A172 (cell line): Measurements from ENCODE around the gene BCL2L11. TPM values are rescaled to one million over a fixed set of nuclear protein-coding genes. Genes with fewer than 3 reads are reported as not detected.

Experiments
- DNase-seq: peaks from one replicate; pipeline ENCODE4 v3.0.0-alpha.2; 2015; ENCODE audit warnings: low spot score
- total RNA-seq: library from RNA; depleted of rRNA; stranded (reverse); fragments of >200 nt; shearing (Covaris generic); gene quantifications from 2 replicates; pipeline ENCODE4 v1.2.3, GENCODE V29; 2014

The BCL2L11 gene
- total RNA-seq, 1 experiment from 2014 or later, result 9.3 TPM

DNA sequence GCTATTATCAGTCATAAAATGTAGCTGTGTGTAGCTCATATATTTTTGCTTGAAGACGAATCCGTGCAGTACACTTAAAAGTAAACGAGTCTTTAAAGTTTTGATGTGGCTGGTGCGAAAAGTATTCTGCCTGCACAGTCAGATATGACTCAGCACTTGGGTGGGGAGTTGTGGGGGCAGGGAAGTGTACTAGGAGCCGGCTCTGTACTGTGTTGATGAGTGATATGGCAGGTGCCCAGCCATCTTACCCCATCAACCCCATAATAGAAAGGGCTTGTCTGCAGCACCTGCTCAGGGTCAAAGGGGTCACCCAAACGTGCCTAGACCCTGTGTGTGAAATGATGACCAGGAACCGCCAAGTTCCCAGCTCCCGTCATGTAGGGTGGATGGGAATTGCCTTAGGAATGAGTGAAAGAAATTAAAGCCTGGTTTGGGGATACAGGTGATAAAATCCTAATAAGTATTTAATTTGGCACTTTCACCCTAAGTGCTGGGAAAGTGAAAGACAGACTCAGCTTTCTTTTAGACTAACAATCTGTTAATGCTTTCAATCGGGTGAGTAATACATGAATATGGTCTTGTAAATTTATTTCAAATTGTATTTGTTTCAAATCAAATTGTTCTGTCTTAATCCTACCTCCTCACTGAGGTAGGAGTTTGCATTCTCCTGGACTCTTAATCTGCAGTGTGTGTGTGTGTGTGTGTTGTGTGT, 48.0 kb downstream of the BCL2L11 start:
- DNase-seq, result peak; percentile 83

GRCh38 chr2:111169268-111169667, 48.6 kb downstream of the BCL2L11 start:
- no peak for DNase-seq

DNA sequence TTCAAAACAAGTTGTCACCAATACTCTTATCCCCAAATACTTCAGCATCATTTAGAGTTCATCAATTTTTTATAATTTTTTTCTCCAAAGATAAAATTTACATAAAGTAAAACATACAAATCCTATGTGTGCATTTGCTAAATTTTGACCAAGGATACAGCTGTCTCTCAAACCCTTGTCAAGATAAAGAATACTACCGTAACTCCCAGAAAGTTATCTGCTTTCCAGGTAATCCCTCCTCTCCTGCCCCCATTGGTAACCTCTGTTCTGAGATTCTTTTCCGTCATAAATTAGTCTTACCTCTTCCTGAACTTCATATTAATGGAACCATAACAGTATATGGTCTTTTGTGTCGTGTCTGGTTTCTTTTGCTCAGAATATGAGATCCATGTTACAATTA, 49.2 kb downstream of the BCL2L11 start:
- no peak for DNase-seq

GRCh38 chr2:111171337-111171930, 50.7 kb downstream of the BCL2L11 start:
- DNase-seq, result no peak

DNA sequence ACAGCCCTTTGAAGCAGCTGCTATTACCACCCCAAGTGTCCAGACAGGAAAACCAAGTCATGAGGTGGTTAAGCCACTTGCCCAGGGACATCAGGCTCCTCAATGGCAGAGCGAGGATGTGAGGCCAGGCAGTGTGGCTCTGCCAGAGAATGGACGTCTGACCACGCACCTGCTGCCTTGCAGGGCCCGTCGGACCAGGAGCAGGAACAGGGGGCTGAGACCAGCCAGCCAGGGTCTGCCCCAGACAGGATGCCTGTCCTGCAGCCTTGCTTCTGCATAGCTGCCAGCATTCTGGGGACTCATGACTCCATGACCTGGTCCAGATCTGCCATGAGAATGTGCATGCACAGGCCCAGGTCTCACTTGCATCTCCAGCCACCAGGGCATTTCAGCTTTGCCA, 52.0 kb downstream of the BCL2L11 start:
- DNase-seq, result no peak

DNA sequence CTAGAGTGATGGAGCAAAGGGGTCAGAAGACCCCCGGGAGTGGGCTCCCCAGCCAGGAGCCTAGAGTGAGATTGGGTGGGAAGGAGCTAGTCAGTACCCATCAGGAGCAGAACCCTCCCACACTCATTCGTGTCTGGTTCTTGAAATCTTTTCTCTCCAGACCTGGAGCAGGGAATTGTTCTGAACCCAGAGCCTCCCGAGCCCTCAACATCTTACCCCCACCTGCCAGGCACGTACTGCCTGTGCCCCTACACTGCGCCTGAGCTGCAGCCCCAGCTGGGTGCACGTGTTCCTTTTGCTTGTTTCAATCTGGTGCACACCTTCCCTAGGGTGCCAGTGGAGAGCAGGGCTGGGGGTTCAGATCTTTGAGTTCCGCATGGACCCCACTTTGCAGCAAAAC, 52.6 kb downstream of the BCL2L11 start:
- DNase-seq, result no peak

DNA sequence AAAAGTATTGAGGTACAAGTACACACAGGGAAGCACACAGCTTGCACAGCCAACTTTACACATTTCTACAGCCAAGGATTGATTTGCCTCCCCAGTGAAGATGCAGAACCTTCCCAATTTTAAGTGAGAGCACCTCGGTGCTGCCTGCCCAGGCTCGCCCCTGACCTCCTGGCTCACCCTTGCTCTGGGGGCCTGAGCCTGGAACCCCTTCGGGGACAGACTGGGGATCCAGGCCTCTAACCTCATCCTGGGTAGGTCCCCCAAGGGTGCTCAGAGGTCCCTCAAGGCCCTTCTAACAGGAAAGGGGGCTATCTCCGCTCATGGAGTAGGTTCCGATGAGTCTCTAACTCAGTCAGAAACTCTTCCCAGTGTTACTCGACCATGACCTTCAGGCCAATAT, 53.1 kb downstream of the BCL2L11 start:
- DNase-seq, result no peak

DNA sequence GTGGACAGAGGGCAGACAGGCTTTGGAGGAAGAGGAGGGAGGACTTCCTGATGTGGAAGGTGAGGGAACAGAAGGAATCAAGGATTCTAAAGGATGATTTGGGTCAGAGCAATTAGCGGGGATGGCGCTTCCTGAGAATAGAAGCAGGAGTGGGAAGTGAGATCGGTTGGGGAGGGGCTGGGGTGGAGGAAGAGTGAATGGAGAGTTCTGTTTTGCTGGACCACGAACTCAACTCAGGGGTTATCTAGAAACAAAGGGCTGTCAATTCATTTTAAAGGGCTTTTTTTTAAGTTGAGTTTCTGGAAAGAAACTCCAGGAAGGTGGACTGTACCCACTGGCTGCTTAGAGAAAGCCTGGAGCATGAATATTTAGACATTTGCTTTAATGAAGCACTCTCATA, 54.9 kb downstream of the BCL2L11 start:
- DNase-seq, result no peak

DNA sequence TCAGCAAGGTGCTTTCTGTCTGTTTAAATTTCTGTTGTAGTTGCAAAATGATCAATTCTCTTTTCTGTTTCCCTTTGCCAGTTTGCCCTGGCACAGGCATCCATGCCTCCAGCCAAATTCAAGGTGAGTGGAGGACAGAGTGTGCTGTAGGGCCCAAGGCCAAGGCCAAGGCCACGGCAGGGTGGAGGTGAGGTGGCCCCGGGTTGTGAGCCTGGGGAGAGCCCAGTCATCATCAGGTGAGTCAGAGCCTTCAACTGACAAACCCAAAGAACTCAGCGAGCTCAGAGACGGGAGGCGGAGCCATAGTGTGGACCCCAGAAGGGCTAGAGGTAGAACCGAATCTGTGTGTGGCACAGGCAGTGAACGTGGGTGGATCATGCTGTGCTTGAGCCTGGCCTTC, 55.7 kb downstream of the BCL2L11 start:
- no peak for DNase-seq

DNA sequence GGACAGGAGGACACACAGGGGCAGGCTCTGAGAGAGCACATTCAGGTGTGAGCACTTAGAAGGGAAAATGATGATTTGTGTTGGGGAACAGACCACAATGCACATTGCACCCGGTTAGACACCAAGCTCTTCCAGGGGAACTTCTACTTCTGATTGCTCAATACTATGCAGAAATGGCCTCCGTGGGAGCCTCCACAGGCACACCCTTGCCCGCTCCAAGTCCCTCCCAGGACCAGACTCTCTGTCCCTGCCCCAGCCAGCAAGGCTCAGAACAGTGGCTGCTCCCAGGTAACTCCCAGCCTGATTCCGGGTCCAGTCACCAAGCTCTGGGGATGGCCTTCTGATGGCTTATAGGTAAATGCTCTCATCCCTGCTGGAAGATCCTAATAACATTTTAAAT, 56.2 kb downstream of the BCL2L11 start:
- DNase-seq, result no peak

- no peak for DNase-seq
Measured at GRCh38 chr2:111178296-111178695, 57.6 kb downstream of the BCL2L11 start.

DNA sequence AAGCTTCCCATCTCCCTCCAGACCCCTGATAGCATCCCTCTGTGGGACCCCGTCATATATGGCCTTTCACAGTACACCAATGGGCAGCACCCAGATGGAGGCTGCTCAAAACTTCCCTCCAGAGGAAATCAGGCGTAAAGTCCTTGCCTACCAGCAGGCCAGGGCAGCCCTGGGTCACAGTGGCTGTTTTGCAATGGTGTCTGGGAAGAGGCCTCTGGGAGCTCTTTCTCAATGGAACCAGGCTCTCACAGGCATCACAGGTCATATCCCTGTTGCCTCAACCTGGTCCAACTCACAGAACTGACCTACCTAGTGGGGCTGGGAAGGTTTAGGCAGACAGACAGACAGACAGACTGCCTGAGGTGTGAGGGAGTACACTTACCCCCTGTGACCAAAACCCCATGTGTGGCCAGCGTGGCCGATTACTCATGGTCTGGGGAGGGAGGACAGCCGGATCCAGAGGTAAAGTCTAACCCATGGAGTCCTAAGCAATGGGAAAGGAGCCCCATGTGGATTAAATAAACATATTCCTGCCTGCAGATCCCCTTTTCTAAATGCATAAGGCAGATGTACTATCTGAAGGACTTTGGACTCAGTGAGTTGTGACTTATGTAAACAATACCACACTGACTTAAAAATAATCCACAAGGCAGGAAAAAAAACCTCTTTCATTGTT, 58.2 kb downstream of the BCL2L11 start:
- DNase-seq, result peak; percentile 28

GRCh38 chr2:111182121-111182520, 61.4 kb downstream of the BCL2L11 start:
- no peak for DNase-seq

DNA sequence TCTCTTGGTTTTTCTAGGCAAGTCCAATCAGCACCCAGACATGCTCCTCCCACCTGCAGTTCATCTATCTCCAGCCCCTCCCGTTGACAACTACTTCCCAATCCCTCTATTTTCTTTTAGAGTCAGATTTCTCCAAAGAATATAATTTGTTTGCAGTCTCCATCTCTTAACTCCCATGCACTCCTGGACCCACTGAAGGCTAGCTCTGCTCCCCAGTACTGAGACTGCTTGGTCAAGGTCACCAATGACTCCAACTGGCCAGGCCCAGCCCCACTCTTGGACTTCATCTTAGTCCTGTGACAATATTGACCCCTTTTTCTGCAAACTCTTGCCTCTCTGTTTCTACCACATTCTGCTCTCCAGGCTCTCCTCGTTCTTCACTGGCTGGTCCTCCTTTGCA, 62.0 kb downstream of the BCL2L11 start:
- no peak for DNase-seq

DNA sequence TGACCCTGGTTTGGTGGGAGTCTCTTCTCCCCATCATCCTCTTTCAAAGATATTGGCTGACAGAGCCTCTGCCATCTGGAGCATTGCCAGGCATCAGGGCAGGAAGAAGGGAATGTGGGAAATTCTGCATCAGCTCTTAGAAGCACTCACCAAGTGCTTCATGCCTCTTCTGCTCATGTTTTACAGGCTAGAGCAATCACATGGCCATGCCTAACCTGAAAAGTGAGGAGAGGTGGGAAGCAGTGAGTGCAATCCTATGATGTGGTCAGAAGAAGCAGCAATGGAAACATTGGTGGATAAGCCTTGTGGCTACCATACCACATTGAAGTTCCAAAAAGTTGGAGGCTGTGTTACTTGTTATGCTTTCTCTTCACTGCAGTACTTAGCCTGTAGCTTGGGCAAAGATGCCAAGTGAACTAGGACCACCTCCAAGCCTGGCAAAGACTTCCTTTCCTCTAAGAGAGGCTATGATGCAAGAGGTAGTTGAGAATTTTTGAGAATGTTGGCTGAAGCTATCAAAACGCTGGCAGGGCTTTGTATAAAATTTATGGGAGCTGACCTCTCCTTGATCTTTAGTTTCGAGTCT, 64.1 kb downstream of the BCL2L11 start:
- DNase-seq, result no peak

GRCh38 chr2:111185361-111186022, 64.8 kb downstream of the BCL2L11 start:
- DNase-seq, result no peak

DNA sequence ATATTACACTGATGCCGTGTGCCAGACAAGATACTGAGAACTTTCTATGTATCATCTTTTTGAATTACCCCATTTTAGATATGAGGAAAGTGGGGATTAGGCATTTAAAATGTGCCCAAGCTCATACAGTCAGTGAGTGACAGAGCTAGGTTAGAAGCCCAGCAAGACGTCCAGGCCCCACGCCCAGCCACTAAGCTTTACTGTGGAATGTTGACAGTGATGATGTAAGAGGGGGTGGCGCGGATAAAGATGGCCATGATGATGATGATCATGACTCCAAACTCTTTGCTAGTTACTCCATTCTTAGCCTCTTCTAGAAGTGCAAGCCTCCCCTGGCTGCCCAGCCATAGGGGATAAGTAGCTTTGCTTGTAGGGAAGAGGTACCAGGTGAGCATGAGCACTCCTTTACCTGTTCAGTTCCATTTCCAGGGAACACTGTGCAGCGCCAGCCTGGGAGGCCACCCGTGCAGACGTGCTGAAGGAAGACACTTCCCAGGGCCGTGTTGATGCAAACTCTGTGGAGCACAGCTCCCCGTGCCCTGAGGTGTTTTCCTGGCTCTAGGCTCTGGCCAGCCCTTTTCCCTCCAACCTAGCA, 65.5 kb downstream of the BCL2L11 start:
- no peak for DNase-seq

- DNase-seq, result no peak
Measured at GRCh38 chr2:111186933-111187332, 66.2 kb downstream of the BCL2L11 start.

- no peak for DNase-seq
Measured at GRCh38 chr2:111188681-111189080, 68.0 kb downstream of the BCL2L11 start.

GRCh38 chr2:111189106-111189505, 68.4 kb downstream of the BCL2L11 start:
- DNase-seq, result no peak

DNA sequence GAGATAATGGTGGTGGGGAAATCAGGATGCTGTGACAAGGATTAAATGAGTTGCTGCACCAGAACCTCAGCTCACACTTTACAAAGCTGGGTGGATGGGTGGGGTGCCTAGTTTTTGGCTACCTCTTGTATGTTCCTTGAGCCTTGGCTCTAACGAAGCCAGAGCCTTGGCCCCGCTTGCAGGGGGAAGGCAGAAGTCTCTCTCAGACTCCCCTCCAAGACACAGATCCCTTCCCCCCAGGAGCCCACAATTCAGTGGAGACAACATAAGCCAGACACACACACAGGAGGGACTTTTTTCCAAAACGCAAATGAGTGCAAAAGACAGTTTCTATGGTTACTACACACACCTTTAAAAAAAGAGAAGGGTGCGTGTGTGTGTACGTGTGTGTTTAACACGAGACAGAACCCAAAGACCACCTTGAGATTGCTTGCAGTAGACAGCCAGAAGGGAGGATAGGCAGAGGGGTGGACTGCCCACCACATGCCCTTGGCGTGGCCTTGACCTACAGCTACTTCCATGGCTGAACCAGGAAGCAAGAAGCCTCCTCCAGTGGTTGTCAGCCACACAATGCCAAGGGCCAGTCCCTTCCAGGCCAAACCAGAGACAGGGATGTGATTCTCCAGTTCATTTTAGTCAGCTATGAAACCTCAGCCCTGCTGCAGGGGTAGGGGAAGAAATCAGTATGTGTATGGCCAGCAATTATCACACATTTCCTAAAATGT, 70.3 kb downstream of the BCL2L11 start:
- no peak for DNase-seq
